IMR-90 (cell line): ENCODE results near the gene MRPL41.

Experiments used
- CTCF ChIP-seq: conservative IDR thresholded peaks from 2 replicates; pipeline ENCODE4 v1.5.1; 2012; ENCODE audit warnings: mild to moderate bottlenecking, low read depth, low read length, improper control_type of control experiment
- FOS ChIP-seq: fragments of 150-350 bp; IDR thresholded peaks from 2 replicates; pipeline ENCODE4 v1.6.1; 2016; ENCODE audit warnings: low read depth, low read length
- MXI1 ChIP-seq: IDR thresholded peaks from 2 replicates; pipeline ENCODE4 v1.6.1; 2012; ENCODE audit warnings: low read depth, mild to moderate bottlenecking, low read length, moderate library complexity, borderline replicate concordance
- POLR2A ChIP-seq: IDR thresholded peaks from 2 replicates; pipeline ENCODE4 v1.6.1; 2012; ENCODE audit warnings: mild to moderate bottlenecking, low read depth, low read length
- RAD21 ChIP-seq: IDR thresholded peaks from 2 replicates; pipeline ENCODE4 v1.6.1; 2012; ENCODE audit warnings: low read length, improper control_type of control experiment
- RFX5 ChIP-seq: IDR thresholded peaks from 2 replicates; pipeline ENCODE4 v1.8.0; 2012; ENCODE audit warnings: low read depth, mild to moderate bottlenecking, low read length, moderate library complexity
- TF ChIP-seq, protein P1 (sequence below): fragments of 150-350 bp; IDR thresholded peaks from 2 replicates; pipeline ENCODE4 v1.6.1; 2017; ENCODE audit warnings: mild to moderate bottlenecking, antibody characterized with exemption, low read length, low read depth
- TF ChIP-seq, protein P2 (sequence below): fragments of 150-350 bp; IDR thresholded peaks from 2 replicates; pipeline ENCODE4 v1.6.1; 2016; ENCODE audit warnings: low read depth, mild to moderate bottlenecking, low read length, moderate library complexity, borderline replicate concordance

DNA sequence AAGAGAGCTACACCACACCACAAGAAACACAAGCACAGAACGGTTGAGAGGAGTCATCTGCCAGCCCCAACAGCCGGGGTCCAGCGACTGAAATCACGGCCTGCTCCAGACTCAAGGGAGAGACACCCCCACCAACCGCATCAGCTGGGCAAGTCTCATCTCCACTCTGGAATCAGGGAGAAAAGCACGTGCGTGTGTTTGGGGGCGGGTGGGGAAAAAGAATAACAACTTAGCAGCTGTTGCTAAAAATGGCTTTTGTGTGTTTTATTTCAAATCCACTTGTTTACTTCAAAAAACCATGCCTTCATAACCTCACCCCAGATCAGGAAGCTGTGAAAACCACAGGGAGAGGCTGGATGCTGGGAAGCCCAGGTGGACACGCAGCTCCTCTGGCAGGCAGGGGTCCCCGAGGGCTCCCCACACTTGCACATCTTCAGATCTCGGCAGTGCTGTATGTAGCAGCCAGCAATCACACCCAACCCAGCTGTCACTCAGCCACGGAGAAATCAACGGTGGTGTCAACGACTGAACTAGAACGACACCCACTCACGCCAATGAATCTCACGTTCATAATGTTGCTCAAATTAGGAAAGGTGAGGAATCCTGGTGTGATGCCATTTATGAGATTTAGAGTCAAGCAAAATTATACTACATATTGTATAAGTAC lies 20.4 kb upstream of the MRPL41 start:
- TF ChIP-seq POLR2A = no peak
- no peak for TF ChIP-seq CTCF
- no peak for TF ChIP-seq RAD21
- TF ChIP-seq, protein P1, sequence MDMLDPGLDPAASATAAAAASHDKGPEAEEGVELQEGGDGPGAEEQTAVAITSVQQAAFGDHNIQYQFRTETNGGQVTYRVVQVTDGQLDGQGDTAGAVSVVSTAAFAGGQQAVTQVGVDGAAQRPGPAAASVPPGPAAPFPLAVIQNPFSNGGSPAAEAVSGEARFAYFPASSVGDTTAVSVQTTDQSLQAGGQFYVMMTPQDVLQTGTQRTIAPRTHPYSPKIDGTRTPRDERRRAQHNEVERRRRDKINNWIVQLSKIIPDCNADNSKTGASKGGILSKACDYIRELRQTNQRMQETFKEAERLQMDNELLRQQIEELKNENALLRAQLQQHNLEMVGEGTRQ = no peak
- no peak for TF ChIP-seq FOS
- no peak for TF ChIP-seq MXI1
- TF ChIP-seq RFX5 = no peak
- TF ChIP-seq, protein P2, sequence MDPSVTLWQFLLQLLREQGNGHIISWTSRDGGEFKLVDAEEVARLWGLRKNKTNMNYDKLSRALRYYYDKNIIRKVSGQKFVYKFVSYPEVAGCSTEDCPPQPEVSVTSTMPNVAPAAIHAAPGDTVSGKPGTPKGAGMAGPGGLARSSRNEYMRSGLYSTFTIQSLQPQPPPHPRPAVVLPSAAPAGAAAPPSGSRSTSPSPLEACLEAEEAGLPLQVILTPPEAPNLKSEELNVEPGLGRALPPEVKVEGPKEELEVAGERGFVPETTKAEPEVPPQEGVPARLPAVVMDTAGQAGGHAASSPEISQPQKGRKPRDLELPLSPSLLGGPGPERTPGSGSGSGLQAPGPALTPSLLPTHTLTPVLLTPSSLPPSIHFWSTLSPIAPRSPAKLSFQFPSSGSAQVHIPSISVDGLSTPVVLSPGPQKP = no peak
